Cerebellar cortex (tissue), 1 donor: ENCODE results near the gene ABHD17A.

Experiments used
- DNase-seq: peaks from one replicate; pipeline ENCODE4 v3.0.0-alpha.2; 2015; ENCODE audit warnings: low spot score

Gene ABHD17A

DNA sequence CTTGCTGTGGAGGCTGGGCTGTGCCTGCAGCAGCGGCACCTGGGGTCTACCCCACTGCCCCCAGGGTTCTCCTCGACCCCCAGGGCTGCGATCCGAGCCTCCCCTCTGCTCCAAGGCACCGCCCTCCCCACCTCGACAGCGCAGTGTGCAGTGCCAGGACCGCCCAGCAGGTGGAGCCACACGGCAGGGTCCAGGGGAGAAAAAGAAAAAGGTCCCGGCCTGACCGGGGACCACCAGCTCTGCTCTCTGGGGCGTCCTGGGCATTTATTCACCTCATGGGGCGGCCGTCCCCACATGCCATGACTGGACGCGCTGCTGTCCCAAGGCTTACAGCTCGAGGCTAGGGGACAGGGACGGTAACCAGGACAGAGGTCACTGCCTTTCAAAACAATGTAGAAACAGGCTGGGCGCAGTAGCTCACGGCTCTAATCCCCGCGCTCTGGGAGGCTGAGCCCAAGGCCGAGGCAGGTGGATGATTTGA, 47.6 kb downstream of the ABHD17A start:
- peak; percentile 18 for DNase-seq

DNA sequence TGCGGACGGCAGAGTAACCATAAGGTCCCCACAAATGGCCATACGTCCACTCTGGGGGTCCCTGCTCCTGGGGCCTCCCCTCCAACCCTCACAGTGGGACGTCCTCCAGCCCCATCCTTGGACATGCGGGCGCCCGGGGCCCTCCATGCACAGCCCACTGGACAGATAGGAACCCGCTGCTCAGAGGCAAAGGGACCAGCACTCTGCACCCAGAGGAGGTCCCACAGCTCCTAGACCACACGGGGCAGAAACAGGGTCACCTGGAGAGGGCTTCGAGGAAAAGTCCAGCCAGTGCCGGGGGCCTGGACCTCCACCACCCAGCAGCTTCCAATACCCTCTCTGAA, 48.1 kb downstream of the ABHD17A start:
- no peak for DNase-seq

DNA sequence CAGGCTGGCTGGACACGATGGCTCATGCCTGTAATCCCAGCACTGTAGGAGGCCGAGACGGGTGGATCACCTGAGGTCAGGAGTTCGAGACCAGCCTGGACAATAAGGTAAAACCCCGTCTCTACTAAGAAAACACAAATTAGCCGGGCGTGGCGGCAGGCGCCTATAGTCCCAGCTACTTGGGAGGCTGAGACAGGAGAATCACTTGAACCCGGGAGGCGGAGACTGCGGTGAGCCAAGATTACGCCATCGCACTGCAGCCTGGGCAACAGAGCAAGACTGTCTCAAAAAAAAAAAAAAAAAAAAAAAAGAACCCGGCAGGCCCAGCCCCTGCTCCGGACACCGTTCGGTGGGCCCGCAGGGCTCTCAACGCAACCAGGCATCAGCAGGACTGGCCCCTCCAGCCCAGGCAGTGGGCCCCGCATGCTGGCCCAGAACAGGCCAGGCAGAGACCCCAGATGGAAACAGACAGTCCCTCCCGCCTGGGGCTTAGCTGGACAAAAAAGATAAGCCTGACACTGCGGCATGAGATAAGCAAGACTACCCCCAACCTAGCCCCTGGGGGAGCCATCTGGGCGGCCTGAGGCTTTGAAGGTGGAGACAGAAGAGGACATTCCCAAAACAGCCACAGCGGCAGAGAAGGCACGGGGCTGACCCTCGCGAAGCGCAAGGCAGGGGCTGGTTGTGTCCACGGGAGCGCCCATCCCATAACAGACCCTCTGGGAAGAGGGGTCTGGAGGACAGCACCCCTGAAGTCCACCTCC, 48.7 kb downstream of the ABHD17A start:
- DNase-seq: no peak

DNA sequence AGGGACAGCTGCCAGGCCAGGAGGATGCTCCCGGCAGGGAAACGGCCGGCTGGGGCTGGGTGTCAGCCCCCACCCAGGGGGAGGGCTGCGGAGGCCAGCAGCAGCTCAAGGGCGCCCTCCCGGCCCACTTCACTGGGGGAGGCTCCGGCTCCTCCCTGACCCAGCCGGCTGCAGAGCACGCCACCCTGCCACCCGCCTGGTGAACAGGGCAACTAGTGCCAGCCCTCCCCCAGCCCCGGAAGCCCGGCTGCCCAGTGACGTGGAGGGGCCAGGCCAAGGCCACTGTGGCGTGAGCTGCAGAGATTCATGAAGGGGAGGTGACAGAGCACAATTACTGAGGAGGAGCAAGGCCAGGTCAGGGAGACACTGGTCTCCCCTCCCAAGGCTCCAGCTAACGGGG, 51.8 kb downstream of the ABHD17A start:
- no peak for DNase-seq

DNA sequence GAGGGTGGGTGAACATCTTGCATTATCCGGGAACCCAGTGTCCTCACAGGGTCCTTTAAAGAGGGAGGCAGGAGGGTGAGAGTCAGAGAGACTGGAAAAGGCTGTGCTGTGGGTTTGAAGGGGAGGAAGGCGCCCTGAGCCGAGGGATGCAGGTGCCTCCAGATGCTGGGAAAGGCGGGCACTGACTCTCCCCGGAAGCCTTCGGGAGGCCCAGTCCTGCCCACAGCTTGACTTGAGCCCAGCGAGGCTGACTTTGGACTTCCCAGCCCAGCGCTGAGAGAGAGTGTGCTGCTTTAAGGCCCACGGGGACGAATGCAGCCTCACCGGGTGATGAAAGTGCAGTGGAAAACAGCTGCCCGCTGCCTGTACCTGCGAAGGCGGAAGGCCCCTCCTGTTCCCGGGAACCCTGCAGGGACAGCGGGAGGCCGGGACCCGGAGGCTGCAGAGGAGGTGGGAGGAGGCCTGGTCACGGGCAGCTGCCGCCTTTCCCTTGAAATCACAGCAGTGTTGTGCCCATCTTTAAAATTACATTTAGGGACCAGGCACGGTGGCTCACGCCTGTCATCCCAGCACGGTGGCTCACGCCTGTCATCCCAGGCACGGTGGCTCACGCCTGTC, 53.1 kb downstream of the ABHD17A start:
- DNase-seq: no peak

DNA sequence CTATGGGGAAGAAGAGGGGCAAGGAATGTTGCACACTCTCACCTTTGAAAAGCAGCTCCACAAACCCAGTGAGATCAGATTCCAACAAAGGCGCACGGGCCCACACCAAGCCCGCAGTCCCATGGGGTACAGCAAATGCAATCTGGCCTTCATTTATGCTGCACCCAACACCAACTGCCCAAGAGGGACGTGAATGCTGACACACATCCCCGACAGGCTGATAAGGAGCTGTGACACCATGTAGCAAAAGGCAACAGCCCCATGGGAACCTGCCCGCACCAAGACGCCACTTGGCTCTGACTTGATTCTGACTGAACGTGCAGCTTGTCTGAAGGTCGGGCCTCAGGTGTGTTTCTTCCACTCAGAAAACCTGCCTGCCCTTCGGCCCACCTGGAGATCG, 54.3 kb downstream of the ABHD17A start:
- no peak for DNase-seq

DNA sequence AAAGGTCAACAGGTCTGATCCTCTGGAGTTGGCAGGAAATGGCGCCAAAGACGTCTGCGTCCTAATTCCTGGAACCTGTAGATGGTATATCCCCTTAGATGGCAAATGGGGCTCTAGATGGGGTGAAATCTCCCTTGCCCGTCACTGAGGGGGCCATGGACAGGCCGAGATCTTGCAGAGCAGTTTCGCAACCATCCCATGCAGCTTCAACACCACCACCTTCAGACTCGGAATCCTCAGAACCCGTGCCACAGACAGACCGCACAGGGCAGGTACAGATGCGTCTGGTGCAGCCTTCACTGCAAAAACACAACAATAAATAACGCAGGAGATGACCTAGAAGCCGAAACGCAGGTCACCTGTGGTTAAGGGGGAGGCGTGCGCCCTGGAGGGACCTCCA, 54.7 kb downstream of the ABHD17A start:
- no peak for DNase-seq

DNA sequence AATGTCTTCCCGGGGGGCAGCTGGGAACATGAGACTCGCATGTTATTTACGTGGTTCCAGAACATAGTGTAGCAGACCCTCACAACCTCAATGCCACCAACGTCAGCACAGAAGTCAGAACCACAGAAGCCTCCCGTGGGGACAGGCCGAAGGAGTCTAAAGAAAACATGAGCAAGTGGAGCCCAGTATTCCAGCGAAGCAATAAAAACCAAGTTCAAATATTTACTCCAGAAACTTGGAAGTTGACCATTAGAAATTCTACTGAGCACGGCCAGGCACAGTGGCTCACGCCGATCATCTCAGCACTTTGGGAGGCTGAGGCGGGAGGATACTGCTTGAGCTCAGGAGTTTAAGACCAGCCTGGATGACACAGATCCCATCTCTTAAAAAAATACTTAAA, 55.3 kb downstream of the ABHD17A start:
- DNase-seq: no peak

DNA sequence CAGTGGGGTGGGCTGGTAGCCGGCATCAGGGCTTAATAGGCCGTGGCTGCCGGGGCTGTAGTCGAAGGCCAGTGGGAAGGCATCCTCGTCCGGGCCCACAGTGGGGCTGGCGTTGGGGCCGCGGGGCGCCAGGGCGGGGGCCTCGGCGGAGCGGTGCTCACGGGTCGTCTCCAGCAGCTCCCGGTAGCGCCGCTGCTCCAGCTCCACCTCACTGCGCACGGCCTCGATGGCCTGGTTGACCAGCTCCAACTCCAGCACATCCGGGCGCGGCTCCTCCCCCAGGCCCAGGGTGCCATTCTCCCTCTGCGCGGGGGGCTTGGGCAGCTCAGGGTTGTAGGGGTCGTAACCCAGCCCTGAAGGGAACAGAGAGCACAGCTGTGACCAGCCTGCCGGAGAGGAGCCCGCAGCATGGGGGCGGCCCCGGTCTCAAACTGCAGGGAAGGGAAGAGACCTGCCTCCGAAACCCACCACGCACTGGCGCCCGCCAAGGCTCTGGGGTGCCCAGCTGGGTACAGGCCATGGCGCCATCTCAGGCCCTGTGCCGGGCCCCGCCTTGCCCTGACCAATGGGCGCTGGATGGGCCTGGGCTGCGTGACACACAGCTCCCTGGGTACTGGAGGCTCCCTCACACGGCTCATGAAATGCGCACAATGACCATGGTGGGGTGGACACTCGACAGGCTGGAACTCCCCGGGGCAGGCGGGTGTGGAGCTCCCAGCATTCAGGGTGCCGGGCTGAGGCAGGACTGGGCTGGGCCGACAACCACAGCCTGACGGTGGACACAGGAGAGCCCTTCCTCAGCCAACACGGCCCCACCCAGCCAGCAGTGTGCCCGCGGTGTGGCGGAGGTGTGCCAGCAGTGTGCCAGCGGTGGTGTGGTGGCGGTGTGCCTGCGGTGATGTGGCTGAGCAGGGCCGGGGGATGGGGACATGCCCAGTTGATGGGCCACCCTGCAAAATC, 56.7 kb downstream of the ABHD17A start:
- DNase-seq: no peak

DNA sequence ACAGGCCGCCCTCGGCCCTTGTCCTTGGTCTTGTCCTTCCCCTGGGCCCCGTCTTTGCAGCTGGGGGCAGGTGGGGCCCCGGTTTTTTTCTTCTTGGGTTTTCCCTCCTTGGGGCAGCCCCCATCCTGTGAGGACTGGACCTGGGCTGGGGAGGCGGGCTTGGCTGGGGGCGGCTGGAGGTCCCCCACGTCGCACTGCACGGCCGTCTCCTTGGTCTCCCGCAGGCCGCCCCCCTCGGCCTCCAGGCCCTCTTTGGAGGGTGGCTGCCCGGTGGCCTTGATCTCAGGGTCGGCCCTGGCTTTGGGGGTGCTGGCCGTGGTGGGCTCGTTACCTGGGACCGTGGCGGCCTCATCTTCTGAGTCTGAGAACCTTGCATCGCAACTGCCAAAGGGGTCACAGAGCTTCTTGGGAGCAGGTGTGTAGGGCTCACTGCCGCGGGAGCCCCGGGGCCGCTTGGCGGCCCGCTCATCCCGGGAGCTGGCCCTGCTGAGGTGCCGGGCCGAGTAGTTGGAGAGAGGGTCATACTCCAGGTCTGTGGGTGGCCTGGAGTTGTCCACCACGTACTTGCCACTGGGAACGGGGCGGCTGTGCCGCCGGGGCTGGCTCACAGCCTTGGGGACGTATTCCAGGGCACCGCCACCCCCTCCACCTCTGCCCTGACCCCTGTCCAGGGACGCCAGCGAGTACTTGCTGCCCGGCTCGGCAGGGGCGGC, 57.6 kb downstream of the ABHD17A start:
- no peak for DNase-seq
